Naive thymus-derived CD4-positive, alpha-beta T cell (primary cell): ENCODE results near the gene FAM3C. TPM values are rescaled to one million over a fixed set of nuclear protein-coding genes. Genes with fewer than 3 reads are reported as not detected.

Experiments
- ATAC-seq: fragments of 150-1000 bp; cut with Tn5 transposase; 2 replicates; pipeline ENCODE4 v1.10.0; 2021; ENCODE audit warnings: mild to moderate bottlenecking, moderate library complexity
- CTCF ChIA-PET: fragments of 350-600 bp; sonication (Branson Sonifier 250); formaldehyde crosslinking; loops from one replicate; lab custom pipeline; 2021; ENCODE audit warnings: antibody characterized with exemption; lab: Charles Lee
- POLR2A ChIA-PET: fragments of 350-600 bp; sonication (Branson Sonifier 250); formaldehyde crosslinking; loops from one replicate; lab custom pipeline; 2021; ENCODE audit warnings: antibody characterized with exemption, inconsistent platforms; lab: Charles Lee
- DNase-seq, 9 donors: peaks; one replicate each; pipeline versions ENCODE4 v3.0.0 to v3.0.0-alpha.2; 2020 to 2022; ENCODE audit warnings: mixed read lengths in 1 of 9
- H3K27ac ChIP-seq: one replicate; pipeline ENCODE4 v1.7.0; 2013; ENCODE audit warnings: mild to moderate bottlenecking, low read depth, low read length, moderate library complexity
- H3K27me3 ChIP-seq, 2 donors: one replicate each; pipeline ENCODE4 v1.7.0; 2013; ENCODE audit warnings: low read length in 2 of 2, mild to moderate bottlenecking in 2 of 2, moderate library complexity in 2 of 2; ENCODE audit not compliant: control insufficient read depth in 2 of 2, insufficient read depth in 2 of 2
- H3K36me3 ChIP-seq, 3 experiments: 1 replicate in 2 of 3; 2 replicates in 1 of 3; pipeline ENCODE4 v1.7.0; 2013; ENCODE audit warnings: low read length in 3 of 3, mild to moderate bottlenecking in 3 of 3, moderate library complexity in 1 of 3; ENCODE audit not compliant: insufficient read depth in 3 of 3, control insufficient read depth in 2 of 3
- H3K4me1 ChIP-seq, 2 donors: one replicate each; pipeline ENCODE4 v1.7.0; 2013; ENCODE audit warnings: low read length in 2 of 2, mild to moderate bottlenecking in 2 of 2, moderate library complexity in 1 of 2; ENCODE audit not compliant: control insufficient read depth in 2 of 2, insufficient read depth in 2 of 2
- H3K4me3 ChIP-seq: 2 replicates; pipeline ENCODE4 v1.7.0; 2013; ENCODE audit warnings: mild to moderate bottlenecking, low read length
- H3K9me3 ChIP-seq, 3 experiments: 1 replicate in 2 of 3; 2 replicates in 1 of 3; pipeline ENCODE4 v1.7.0; 2013; ENCODE audit warnings: low read length in 3 of 3; ENCODE audit not compliant: control insufficient read depth in 2 of 3
- H3K27ac Mint-ChIP-seq, 9 donors: one replicate each; pipeline ENCODE4 v1.8.0; 2020 to 2022; ENCODE audit warnings: mixed read lengths in 9 of 9, mild to moderate bottlenecking in 8 of 9, moderate library complexity in 5 of 9, inconsistent platforms in 2 of 9
- H3K27me3 Mint-ChIP-seq, 5 donors: one replicate each; pipeline ENCODE4 v1.8.0; 2021 to 2022; ENCODE audit warnings: mixed read lengths in 5 of 5, mild to moderate bottlenecking in 1 of 5
- H3K36me3 Mint-ChIP-seq, 5 donors: one replicate each; pipeline ENCODE4 v1.8.0; 2020 to 2022; ENCODE audit warnings: mixed read lengths in 5 of 5, mild to moderate bottlenecking in 3 of 5, inconsistent platforms in 1 of 5
- H3K4me1 Mint-ChIP-seq, 7 donors: one replicate each; pipeline ENCODE4 v1.8.0; 2020 to 2022; ENCODE audit warnings: mixed read lengths in 7 of 7, mild to moderate bottlenecking in 3 of 7, inconsistent platforms in 1 of 7
- H3K4me3 Mint-ChIP-seq, 10 donors: one replicate each; pipeline ENCODE4 v1.8.0; 2020 to 2022; ENCODE audit warnings: mild to moderate bottlenecking in 10 of 10, mixed read lengths in 10 of 10, moderate library complexity in 6 of 10, inconsistent platforms in 2 of 10
- H3K9me3 Mint-ChIP-seq, 11 donors: one replicate each; pipeline ENCODE4 v1.8.0; 2020 to 2022; ENCODE audit warnings: mixed read lengths in 11 of 11, mild to moderate bottlenecking in 4 of 11, inconsistent platforms in 1 of 11, moderate library complexity in 1 of 11
- intact Hi-C, 2 donors: fragments of 100-400 bp; cut with micrococcal nuclease; formaldehyde crosslinking; loops; one replicate each; pipeline ENCODE4 v1.15.1; 2023
- polyA plus RNA-seq, 2 donors: library from polyadenylated mRNA; unstranded; fragments of 300-500 nt; fragmentation: Illumina TruSeq; gene quantifications; one replicate each; pipeline ENCODE4 v1.2.3, GENCODE V29; 2021
- total RNA-seq, 6 experiments: library from RNA in 5 of 6; stranded (reverse) in 5 of 6; gene quantifications; 1 replicate in 5 of 6; 2 replicates in 1 of 6; pipeline ENCODE4 v1.2.3 and lab custom pipeline; 2021 to 2026

FAM3C gene
- total and polyA plus RNA-seq, 7 experiments from 2014 or later: 9.6 to 28.4 (median 12.4) TPM

GRCh38 chr7:121383235-121383910 is 12.7 kb downstream of the FAM3C start:
- Histone ChIP-seq H3K27ac (no peak overlapping the region), H3K4me1 (peaks cover 0 to 32% of the 10 kb centered on the region in 2 donors), H3K4me3 (no peak overlapping the region), H3K36me3 (peaks cover 0 to 6% (median 0%) of the 10 kb centered on the region in 3 experiments), H3K9me3 (no peaks in the 10 kb centered on the region), H3K27me3 (no peaks in the 10 kb centered on the region)
- Mint-ChIP-seq H3K4me1 (peaks cover 22 to 59% (median 57%) of the 10 kb centered on the region in 7 donors), H3K4me3 (peak overlapping the region in 4 of 10 donors; percentile 29 to 67 (median 59)), H3K36me3 (peaks cover 0 to 13% (median 6%) of the 10 kb centered on the region in 5 donors), H3K9me3 (no peaks in the 10 kb centered on the region), H3K27ac (peak overlapping the region in 5 of 9 donors; percentile 35 to 58 (median 55)), H3K27me3 (no peaks in the 10 kb centered on the region)
- intact Hi-C loops: no loop called here
- DNase-seq: no peak
- no peak for ATAC-seq
- ChIA-PET CTCF (no interaction called here), POLR2A (interaction anchor here (0.9 to 1.1 kb wide), 3 partner anchors 10 to 15 kb away, joined by 3 read pairs; no protein-coding TSS in a partner anchor)

GRCh38 chr7:121382473-121382872 is 13.6 kb downstream of the FAM3C start:
- Mint-ChIP-seq H3K36me3 (peaks cover 3 to 15% (median 8%) of the 10 kb centered on the region in 5 donors), H3K4me3 (no peak overlapping the region), H3K27me3 (no peaks in the 10 kb centered on the region), H3K4me1 (peaks cover 22 to 55% (median 50%) of the 10 kb centered on the region in 7 donors), H3K27ac (peak overlapping the region in 2 of 9 donors; percentile 48 to 55), H3K9me3 (no peaks in the 10 kb centered on the region)
- intact Hi-C loops: no loop called here
- POLR2A ChIA-PET: interaction anchor here (0.9 kb wide), 1 partner anchor 16 kb away, joined by 3 read pairs; no protein-coding TSS in a partner anchor
- DNase-seq (no peak), ATAC-seq (no peak)
- Histone ChIP-seq H3K9me3 (no peaks in the 10 kb centered on the region), H3K27me3 (no peaks in the 10 kb centered on the region), H3K36me3 (peaks cover 0 to 6% (median 0%) of the 10 kb centered on the region in 3 experiments), H3K4me3 (no peak overlapping the region), H3K27ac (no peak overlapping the region), H3K4me1 (peaks cover 0 to 32% of the 10 kb centered on the region in 2 donors)
- CTCF ChIA-PET: interaction anchor here (1.0 kb wide), 1 partner anchor 19 kb away, joined by 3 read pairs; no protein-coding TSS in a partner anchor

- H3K27me3 Mint-ChIP-seq: no peaks in the 10 kb centered on the region
- Histone ChIP-seq H3K9me3 (no peaks in the 10 kb centered on the region), H3K4me3 (no peak overlapping the region), H3K4me1 (peaks cover 0 to 17% of the 10 kb centered on the region in 2 donors), H3K27ac (no peak overlapping the region), H3K36me3 (peaks cover 0 to 18% (median 0%) of the 10 kb centered on the region in 3 experiments), H3K27me3 (no peaks in the 10 kb centered on the region)
- peaks cover 9 to 24% (median 16%) of the 10 kb centered on the region in 5 donors for H3K36me3 Mint-ChIP-seq
- H3K4me3 Mint-ChIP-seq: no peak overlapping the region
- DNase-seq (no peak), ATAC-seq (no peak)
- H3K27ac Mint-ChIP-seq: peak overlapping the region in 1 of 9 donors; percentile 56
- ChIA-PET CTCF (no interaction called here), POLR2A (interaction anchor here (1.2 kb wide), 1 partner anchor 15 kb away, joined by 3 read pairs; no protein-coding TSS in a partner anchor)
- intact Hi-C loops: loop anchor here in 1 of 2 donors (2.0 kb wide), 1 partner anchor 17 kb away; the partner anchor contains the start of gene FAM3C
- no peaks in the 10 kb centered on the region for H3K9me3 Mint-ChIP-seq
- peaks cover 18 to 46% (median 28%) of the 10 kb centered on the region in 7 donors for H3K4me1 Mint-ChIP-seq
Observed at GRCh38 chr7:121379930-121380329, 16.2 kb downstream of the FAM3C start.

GRCh38 chr7:121376979-121377378 is 19.1 kb downstream of the FAM3C start:
- no peaks in the 10 kb centered on the region for H3K27me3 Mint-ChIP-seq
- no peaks in the 10 kb centered on the region for H3K9me3 Mint-ChIP-seq
- intact Hi-C loops: no loop called here
- peaks cover 9 to 26% (median 15%) of the 10 kb centered on the region in 5 donors for H3K36me3 Mint-ChIP-seq
- H3K4me1 Mint-ChIP-seq: peaks cover 4 to 37% (median 12%) of the 10 kb centered on the region in 7 donors
- peaks cover 0 to 11% of the 10 kb centered on the region in 2 donors for H3K4me1 ChIP-seq
- no peaks in the 10 kb centered on the region for H3K9me3 ChIP-seq
- peak overlapping the region in 1 of 9 donors; percentile 25 for H3K27ac Mint-ChIP-seq
- ATAC-seq (no peak), DNase-seq (no peak)
- H3K4me3 ChIP-seq: no peak overlapping the region
- ChIA-PET CTCF (no interaction called here), POLR2A (interaction anchor here (1.4 kb wide), 1 partner anchor 9 kb away, joined by 3 read pairs; no protein-coding TSS in a partner anchor)
- peaks cover 0 to 18% (median 0%) of the 10 kb centered on the region in 3 experiments for H3K36me3 ChIP-seq
- no peak overlapping the region for H3K4me3 Mint-ChIP-seq
- no peak overlapping the region for H3K27ac ChIP-seq
- no peaks in the 10 kb centered on the region for H3K27me3 ChIP-seq

GRCh38 chr7:121373177-121373576 is 22.9 kb downstream of the FAM3C start:
- no peaks in the 10 kb centered on the region for H3K9me3 Mint-ChIP-seq
- intact Hi-C loops: no loop called here
- peaks cover 4 to 47% (median 11%) of the 10 kb centered on the region in 7 donors for H3K4me1 Mint-ChIP-seq
- no peak overlapping the region for H3K4me3 Mint-ChIP-seq
- H3K36me3 ChIP-seq: peaks cover 0 to 12% (median 0%) of the 10 kb centered on the region in 3 experiments
- peaks cover 10 to 31% (median 17%) of the 10 kb centered on the region in 5 donors for H3K36me3 Mint-ChIP-seq
- no peak overlapping the region for H3K4me3 ChIP-seq
- ATAC-seq (no peak), DNase-seq (no peak)
- H3K27ac ChIP-seq: no peak overlapping the region
- H3K27me3 Mint-ChIP-seq: no peaks in the 10 kb centered on the region
- H3K4me1 ChIP-seq: peaks cover 0 to 11% of the 10 kb centered on the region in 2 donors
- ChIA-PET POLR2A (interaction anchor here (0.8 kb wide), 1 partner anchor 14 kb away, joined by 3 read pairs; no protein-coding TSS in a partner anchor), CTCF (interaction anchor here (0.7 to 1.6 kb wide), 4 partner anchors 13 to 621 kb away, joined by 3 to 4 read pairs (median 3); no protein-coding TSS in a partner anchor)
- no peaks in the 10 kb centered on the region for H3K27me3 ChIP-seq
- no peaks in the 10 kb centered on the region for H3K9me3 ChIP-seq
- peak overlapping the region in 2 of 9 donors; percentile 7 to 62 for H3K27ac Mint-ChIP-seq

GRCh38 chr7:121372376-121373010 is 23.6 kb downstream of the FAM3C start:
- peaks cover 4 to 50% (median 11%) of the 10 kb centered on the region in 7 donors for H3K4me1 Mint-ChIP-seq
- peaks cover 0 to 12% (median 0%) of the 10 kb centered on the region in 3 experiments for H3K36me3 ChIP-seq
- H3K9me3 Mint-ChIP-seq: no peaks in the 10 kb centered on the region
- peaks cover 0 to 11% of the 10 kb centered on the region in 2 donors for H3K4me1 ChIP-seq
- peaks cover 10 to 31% (median 17%) of the 10 kb centered on the region in 5 donors for H3K36me3 Mint-ChIP-seq
- CTCF ChIA-PET: interaction anchor here (0.6 to 1.6 kb wide), 8 partner anchors 13 to 622 kb away, joined by 3 to 6 read pairs (median 4); partner anchors contain the start of gene FAM3C
- peak overlapping the region in 1 of 10 donors; percentile 27 for H3K4me3 Mint-ChIP-seq
- DNase-seq (no peak), ATAC-seq (peak; percentile 70)
- no peaks in the 10 kb centered on the region for H3K9me3 ChIP-seq
- no peaks in the 10 kb centered on the region for H3K27me3 ChIP-seq
- intact Hi-C loops: no loop called here
- no peaks in the 10 kb centered on the region for H3K27me3 Mint-ChIP-seq
- POLR2A ChIA-PET: no interaction called here
- no peak overlapping the region for H3K27ac ChIP-seq
- peak overlapping the region in 6 of 9 donors; percentile 4 to 68 (median 10) for H3K27ac Mint-ChIP-seq
- no peak overlapping the region for H3K4me3 ChIP-seq
